ENCODE results near the gene RHBDF1.

DNA sequence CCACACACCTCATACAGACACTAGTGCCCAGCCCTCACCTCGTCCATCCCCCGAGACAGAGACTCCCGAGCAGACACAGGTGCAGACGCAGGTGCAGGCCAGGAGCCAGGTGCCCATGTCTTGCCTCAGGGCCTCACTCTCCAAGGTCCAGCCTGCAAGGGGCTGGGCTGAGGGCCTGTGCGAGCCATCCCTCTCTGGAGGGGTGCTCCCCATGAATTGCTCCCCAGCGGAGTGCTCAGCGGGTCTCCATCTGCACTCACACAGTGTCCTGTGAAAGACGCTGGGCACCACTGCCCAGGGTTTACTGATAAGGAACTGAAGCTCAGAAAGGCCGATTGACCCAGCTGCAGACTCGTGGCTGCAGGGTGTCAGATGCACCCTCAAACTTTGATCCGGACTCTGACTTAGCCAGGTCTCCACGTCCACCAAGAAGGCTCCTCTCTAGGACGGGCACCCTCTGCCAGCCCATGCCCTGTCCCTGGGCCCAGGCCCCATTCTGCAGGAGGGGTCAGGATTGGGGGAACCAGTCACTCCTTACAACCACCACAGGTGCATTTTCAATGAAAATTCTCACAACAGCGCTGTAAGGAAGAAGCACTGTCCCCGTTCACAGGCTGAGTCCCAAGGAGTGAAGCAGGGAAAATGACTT, 36.0 kb downstream of the RHBDF1 start:
- TF ChIP-seq CTCF (conservative IDR thresholded peaks at IDR 0.05 in 1 of 2, IDR thresholded peaks at IDR 0.05 in 1 of 2; ENCODE audit: low read depth in 1 of 2, low read length in 2 of 2) (no peak), EZH2 (IDR thresholded peaks at IDR 0.05; ENCODE audit: low read length, missing control alignments) (no peak)

Data from fibroblast of lung (primary cell).